IgD-negative memory B cell (primary cell): ENCODE measurements around the gene CCM2. TPM values are rescaled to one million over a fixed set of nuclear protein-coding genes. Genes with fewer than 3 reads are reported as not detected.

Experiments
- H3K27ac Mint-ChIP-seq, 3 donors: one replicate each; pipeline ENCODE4 v1.8.0; 2020 to 2022; ENCODE audit warnings: mild to moderate bottlenecking in 3 of 3, mixed read lengths in 3 of 3, moderate library complexity in 1 of 3
- H3K27me3 Mint-ChIP-seq: one replicate; pipeline ENCODE4 v1.8.0; 2021; ENCODE audit warnings: mixed read lengths
- H3K36me3 Mint-ChIP-seq: one replicate; pipeline ENCODE4 v1.8.0; 2020; ENCODE audit warnings: mild to moderate bottlenecking, mixed read lengths
- H3K4me1 Mint-ChIP-seq, 3 donors: one replicate each; pipeline ENCODE4 v1.8.0; 2020 to 2022; ENCODE audit warnings: mixed read lengths in 3 of 3, mild to moderate bottlenecking in 1 of 3
- H3K4me3 Mint-ChIP-seq, 4 donors: one replicate each; pipeline ENCODE4 v1.8.0; 2020 to 2022; ENCODE audit warnings: mild to moderate bottlenecking in 4 of 4, mixed read lengths in 4 of 4, moderate library complexity in 3 of 4
- H3K9me3 Mint-ChIP-seq, 3 donors: one replicate each; pipeline ENCODE4 v1.8.0; 2020 to 2021; ENCODE audit warnings: mixed read lengths in 3 of 3, mild to moderate bottlenecking in 1 of 3
- polyA plus RNA-seq: library from polyadenylated mRNA; unstranded; fragments of 300-500 nt; fragmentation: Illumina TruSeq; gene quantifications from one replicate; pipeline ENCODE4 v1.2.3, GENCODE V29; 2021

The CCM2 gene
- polyA plus RNA-seq, 1 donor from 2014 or later = 81.8 TPM

DNA sequence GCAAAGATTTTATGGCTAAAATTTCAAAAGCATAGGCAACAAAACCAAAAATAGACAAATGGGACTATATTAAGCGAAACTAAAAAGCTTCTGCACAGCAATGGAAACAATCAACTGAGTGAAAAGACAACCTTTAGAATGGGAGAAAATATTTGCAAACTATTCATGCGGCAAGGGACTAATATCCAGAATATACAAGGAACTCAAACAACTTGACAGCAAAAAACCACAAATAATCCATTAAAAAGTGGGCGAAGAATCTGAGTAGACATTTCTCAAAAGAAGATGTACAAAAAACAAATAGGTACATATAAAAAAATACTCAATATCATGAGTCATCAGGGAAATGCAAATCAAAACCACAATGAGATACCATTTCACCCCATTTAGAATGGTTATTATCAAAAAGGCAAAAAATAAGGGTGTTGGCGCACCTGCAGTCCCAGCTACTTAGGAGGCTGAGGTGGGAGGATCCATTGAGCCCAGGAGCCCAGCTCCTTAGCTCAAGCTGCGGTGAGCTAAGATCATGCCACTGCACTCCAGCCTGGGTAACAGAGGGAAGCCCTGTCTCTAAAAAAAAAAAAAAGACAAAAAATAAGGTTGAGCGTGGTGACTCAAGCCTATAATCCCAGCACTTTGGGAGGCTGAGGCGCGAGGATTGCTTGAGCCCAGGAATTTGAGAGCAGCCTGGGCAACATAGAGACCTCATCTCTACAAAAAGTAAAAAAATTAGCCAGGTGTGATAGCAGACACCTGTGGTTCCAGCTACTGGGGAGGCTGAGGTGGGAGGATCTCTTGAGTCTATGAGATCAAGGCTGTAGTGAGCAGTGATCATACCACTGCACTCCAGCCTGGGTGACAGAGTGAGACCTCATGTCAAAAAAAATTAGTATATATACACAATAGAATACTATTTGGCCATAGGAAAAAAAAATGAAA, 4.2 kb upstream of the CCM2 start:
- peaks cover 24 to 36% (median 29%) of the 10 kb centered on the region in 3 donors for H3K4me1 Mint-ChIP-seq
- peak overlapping the region; percentile 51 to 96 (median 79) for H3K27ac Mint-ChIP-seq
- no peaks in the 10 kb centered on the region for H3K27me3 Mint-ChIP-seq
- no peaks in the 10 kb centered on the region for H3K9me3 Mint-ChIP-seq
- no peaks in the 10 kb centered on the region for H3K36me3 Mint-ChIP-seq
- peak overlapping the region; percentile 34 to 93 (median 88) for H3K4me3 Mint-ChIP-seq

DNA sequence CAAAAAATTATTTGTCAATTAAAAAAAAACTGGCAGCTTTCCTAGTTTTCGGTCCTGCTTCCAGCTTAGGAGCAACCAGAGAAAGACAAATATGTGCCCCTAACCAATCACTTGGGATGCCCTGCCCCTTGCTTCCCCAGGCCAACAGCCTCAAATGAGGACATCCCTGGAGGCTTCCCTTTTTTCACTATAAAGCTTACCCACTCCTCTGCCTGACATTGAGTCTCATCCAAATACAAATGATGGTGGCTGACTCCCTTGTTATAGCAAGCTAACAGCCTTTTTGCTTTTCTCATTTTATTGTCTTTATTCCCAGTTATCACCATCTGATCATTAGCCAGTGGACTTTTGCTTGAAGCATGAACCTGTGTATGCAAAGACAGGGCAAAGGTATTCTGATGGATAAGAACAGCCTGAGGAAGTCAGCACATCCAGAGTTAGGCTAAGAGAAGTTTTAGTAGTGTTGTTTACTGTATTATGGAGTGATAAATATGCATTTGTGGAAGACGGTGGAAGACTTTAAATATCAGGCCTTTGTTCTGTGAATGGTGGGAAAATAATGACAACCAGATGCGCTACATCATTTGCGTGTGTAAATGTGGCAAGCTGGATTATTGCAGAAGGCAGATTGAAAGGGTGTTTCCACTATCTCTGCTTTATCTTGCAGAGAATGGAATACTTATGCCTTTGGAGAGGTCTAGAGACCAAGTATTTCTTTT, 1.7 kb upstream of the CCM2 start:
- peaks cover 4% of the 10 kb centered on the region for H3K36me3 Mint-ChIP-seq

GRCh38 chr7:44999245-45000092, 532 bp upstream of the CCM2 start:
- peaks cover 4% of the 10 kb centered on the region for H3K36me3 Mint-ChIP-seq
- H3K9me3 Mint-ChIP-seq = no peaks in the 10 kb centered on the region
- H3K27ac Mint-ChIP-seq = peak overlapping the region; percentile 72 to 96 (median 85)
- H3K4me3 Mint-ChIP-seq = peak overlapping the region; percentile 89 to 99 (median 98)
- H3K4me1 Mint-ChIP-seq = peaks cover 32 to 47% (median 43%) of the 10 kb centered on the region in 3 donors
- H3K27me3 Mint-ChIP-seq = no peaks in the 10 kb centered on the region

More for the DNA sequence above, 1.7 kb upstream of the CCM2 start:
- Mint-ChIP-seq H3K9me3 (no peaks in the 10 kb centered on the region), H3K27ac (peak overlapping the region; percentile 35 to 85 (median 72)), H3K4me1 (peaks cover 37 to 46% (median 42%) of the 10 kb centered on the region in 3 donors), H3K27me3 (no peaks in the 10 kb centered on the region), H3K4me3 (peak overlapping the region; percentile 38 to 99 (median 93))

GRCh38 chr7:45001138-45001694, 1.2 kb downstream of the CCM2 start:
- Mint-ChIP-seq H3K9me3 (no peaks in the 10 kb centered on the region), H3K36me3 (peaks cover 7% of the 10 kb centered on the region), H3K27me3 (no peaks in the 10 kb centered on the region), H3K4me1 (peaks cover 23 to 42% (median 31%) of the 10 kb centered on the region in 3 donors), H3K27ac (peak overlapping the region; percentile 65 to 95 (median 89)), H3K4me3 (peak overlapping the region; percentile 88 to 96 (median 94))

- H3K9me3 Mint-ChIP-seq = no peaks in the 10 kb centered on the region
- H3K27ac Mint-ChIP-seq = peak overlapping the region; percentile 48 to 89 (median 65)
- H3K4me1 Mint-ChIP-seq = peaks cover 20 to 40% (median 27%) of the 10 kb centered on the region in 3 donors
- H3K4me3 Mint-ChIP-seq = peak overlapping the region in 3 of 4 donors; percentile 40 to 79 (median 64)
- H3K27me3 Mint-ChIP-seq = no peaks in the 10 kb centered on the region
- H3K36me3 Mint-ChIP-seq = peaks cover 7% of the 10 kb centered on the region
These were observed 1.8 kb downstream of the CCM2 start for GRCh38 chr7:45001826-45002225.

GRCh38 chr7:45003789-45004188, 3.8 kb downstream of the CCM2 start:
- no peak overlapping the region for H3K27ac Mint-ChIP-seq
- peaks cover 29 to 46% (median 38%) of the 10 kb centered on the region in 3 donors for H3K4me1 Mint-ChIP-seq
- no peak overlapping the region for H3K4me3 Mint-ChIP-seq
- no peaks in the 10 kb centered on the region for H3K27me3 Mint-ChIP-seq
- peaks cover 7% of the 10 kb centered on the region for H3K36me3 Mint-ChIP-seq
- H3K9me3 Mint-ChIP-seq = no peaks in the 10 kb centered on the region

- Mint-ChIP-seq H3K36me3 (peaks cover 3% of the 10 kb centered on the region), H3K4me3 (peak overlapping the region in 1 of 4 donors; percentile 36), H3K27me3 (no peaks in the 10 kb centered on the region), H3K9me3 (no peaks in the 10 kb centered on the region), H3K4me1 (peaks cover 16 to 38% (median 28%) of the 10 kb centered on the region in 3 donors), H3K27ac (peak overlapping the region in 1 of 3 donors; percentile 62)
These were observed 7.1 kb downstream of the CCM2 start for GRCh38 chr7:45007106-45007505.

- Mint-ChIP-seq H3K9me3 (no peaks in the 10 kb centered on the region), H3K4me1 (peaks cover 17 to 38% (median 28%) of the 10 kb centered on the region in 3 donors), H3K27me3 (no peaks in the 10 kb centered on the region), H3K36me3 (peaks cover 3% of the 10 kb centered on the region), H3K27ac (peak overlapping the region; percentile 23 to 73 (median 50)), H3K4me3 (peak overlapping the region in 3 of 4 donors; percentile 16 to 83 (median 56))
These were observed 7.7 kb downstream of the CCM2 start for GRCh38 chr7:45007571-45008328.

DNA sequence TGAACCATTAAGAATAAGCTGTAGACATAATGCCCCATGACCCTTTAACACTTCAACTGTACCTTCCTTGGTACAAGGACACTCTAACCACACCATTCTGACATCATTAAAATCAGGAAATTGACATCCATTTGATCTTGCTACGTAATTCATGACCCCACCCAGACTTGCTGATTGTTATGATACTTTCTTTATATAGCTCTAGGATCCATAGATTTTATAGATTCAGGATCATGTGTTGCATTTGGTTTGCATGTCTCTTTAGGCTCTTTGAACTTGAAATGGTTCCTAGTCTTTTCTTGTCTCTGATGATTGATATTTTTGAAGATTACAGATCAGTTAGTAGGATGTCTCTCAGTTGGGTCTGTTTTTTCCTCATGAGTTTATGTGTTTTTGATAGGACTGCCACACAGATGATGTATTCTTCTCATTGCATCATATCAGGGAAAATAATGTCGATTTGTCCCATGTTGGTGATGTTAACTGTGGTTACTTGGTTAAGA, 13.5 kb downstream of the CCM2 start:
- Mint-ChIP-seq H3K27me3 (no peaks in the 10 kb centered on the region), H3K4me3 (no peak overlapping the region), H3K9me3 (no peaks in the 10 kb centered on the region), H3K27ac (no peak overlapping the region), H3K36me3 (peaks cover 6% of the 10 kb centered on the region), H3K4me1 (peaks cover 16 to 26% (median 16%) of the 10 kb centered on the region in 3 donors)

- Mint-ChIP-seq H3K27ac (peak overlapping the region in 1 of 3 donors; percentile 7), H3K27me3 (no peaks in the 10 kb centered on the region), H3K9me3 (no peaks in the 10 kb centered on the region), H3K36me3 (peaks cover 8% of the 10 kb centered on the region), H3K4me1 (peaks cover 10 to 18% (median 16%) of the 10 kb centered on the region in 3 donors), H3K4me3 (peak overlapping the region in 1 of 4 donors; percentile 23)
These were observed 15.3 kb downstream of the CCM2 start for GRCh38 chr7:45015313-45015712.

GRCh38 chr7:45017253-45017652, 17.3 kb downstream of the CCM2 start:
- Mint-ChIP-seq H3K27ac (no peak overlapping the region), H3K4me1 (peaks cover 16 to 28% (median 27%) of the 10 kb centered on the region in 3 donors)

GRCh38 chr7:45020915-45021314, 20.9 kb downstream of the CCM2 start:
- H3K36me3 Mint-ChIP-seq = peaks cover 11% of the 10 kb centered on the region
- no peak overlapping the region for H3K27ac Mint-ChIP-seq
- H3K9me3 Mint-ChIP-seq = no peaks in the 10 kb centered on the region
- peaks cover 25 to 33% (median 32%) of the 10 kb centered on the region in 3 donors for H3K4me1 Mint-ChIP-seq
- H3K27me3 Mint-ChIP-seq = peaks cover 1% of the 10 kb centered on the region
- H3K4me3 Mint-ChIP-seq = peak overlapping the region in 1 of 4 donors; percentile 28

More at GRCh38 chr7:45017253-45017652, 17.3 kb downstream of the CCM2 start:
- no peaks in the 10 kb centered on the region for H3K27me3 Mint-ChIP-seq
- H3K4me3 Mint-ChIP-seq = no peak overlapping the region
- H3K9me3 Mint-ChIP-seq = no peaks in the 10 kb centered on the region
- H3K36me3 Mint-ChIP-seq = peaks cover 11% of the 10 kb centered on the region

GRCh38 chr7:45021604-45022296, 21.7 kb downstream of the CCM2 start:
- Mint-ChIP-seq H3K36me3 (peaks cover 9% of the 10 kb centered on the region), H3K27ac (no peak overlapping the region), H3K4me1 (peaks cover 29 to 38% (median 35%) of the 10 kb centered on the region in 3 donors), H3K27me3 (peaks cover 1% of the 10 kb centered on the region), H3K4me3 (peak overlapping the region in 2 of 4 donors; percentile 3 to 26), H3K9me3 (no peaks in the 10 kb centered on the region)
